CD4-positive, alpha-beta T cell (primary cell): ENCODE measurements around the gene HMCES. TPM values are rescaled to one million over a fixed set of nuclear protein-coding genes. Genes with fewer than 3 reads are reported as not detected.
A peak's percentile ranks its signal among the peaks of the same experiment; 100 is the strongest.

ENCODE experiments used
- ATAC-seq: fragments of 200-7000 bp; cut with Tn5 transposase; one replicate; pipeline ENCODE4 v1.10.0; 2022; ENCODE audit warnings: mild to moderate bottlenecking; ENCODE audit not compliant: poor library complexity
- CTCF ChIA-PET: fragments of 350-600 bp; sonication (Branson Sonifier 250); formaldehyde crosslinking; loops from one replicate; lab custom pipeline; 2021; ENCODE audit warnings: antibody characterized with exemption, inconsistent platforms; lab: Charles Lee
- POLR2A ChIA-PET: fragments of 350-600 bp; sonication (Branson Sonifier 250); formaldehyde crosslinking; loops from one replicate; lab custom pipeline; 2021; ENCODE audit warnings: antibody characterized with exemption, inconsistent platforms; lab: Charles Lee
- DNase-seq, 14 experiments: peaks; one replicate each; pipeline ENCODE4 v3.0.0-alpha.2; 2013 to 2020; ENCODE audit warnings: mixed read lengths in 2 of 14
- H3K27ac ChIP-seq, 2 donors: one replicate each; pipeline versions ENCODE4 v1.5.1 to v1.7.0; 2013; ENCODE audit warnings: low read length in 2 of 2, low read depth in 1 of 2, mild to moderate bottlenecking in 1 of 2
- H3K27me3 ChIP-seq, 2 experiments: 1 replicate in 1 of 2; 2 replicates in 1 of 2; pipeline versions ENCODE4 v1.6.1 to v1.7.0; 2013; ENCODE audit warnings: low read length in 2 of 2, control low read depth in 1 of 2, mild to moderate bottlenecking in 1 of 2, moderate library complexity in 1 of 2; ENCODE audit not compliant: insufficient read depth in 2 of 2, control insufficient read depth in 1 of 2
- H3K36me3 ChIP-seq: one replicate; pipeline ENCODE4 v1.6.1; 2013; ENCODE audit warnings: low read length, control low read depth; ENCODE audit not compliant: insufficient read depth
- H3K4me1 ChIP-seq: one replicate; pipeline ENCODE4 v1.6.1; 2013; ENCODE audit warnings: low read length, control low read depth; ENCODE audit not compliant: insufficient read depth
- H3K4me3 ChIP-seq: one replicate; pipeline ENCODE4 v1.5.1; 2013; ENCODE audit warnings: mild to moderate bottlenecking, low read length, moderate library complexity
- H3K9me3 ChIP-seq, 2 experiments: 1 replicate in 1 of 2; 2 replicates in 1 of 2; pipeline versions ENCODE4 v1.6.1 to v1.7.0; 2013; ENCODE audit warnings: low read length in 2 of 2, mild to moderate bottlenecking in 2 of 2, control low read depth in 1 of 2, moderate library complexity in 1 of 2; ENCODE audit not compliant: control insufficient read depth in 1 of 2, insufficient read depth in 1 of 2
- H3K27ac Mint-ChIP-seq: one replicate; pipeline ENCODE4 v1.8.0; 2020; ENCODE audit warnings: mixed read lengths
- H3K27me3 Mint-ChIP-seq: one replicate; pipeline ENCODE4 v1.8.0; 2021; ENCODE audit warnings: mixed read lengths
- H3K36me3 Mint-ChIP-seq: one replicate; pipeline ENCODE4 v1.8.0; 2021; ENCODE audit warnings: low read depth, mixed read lengths
- H3K4me1 Mint-ChIP-seq: one replicate; pipeline ENCODE4 v1.8.0; 2021; ENCODE audit warnings: low read depth, mixed read lengths
- H3K4me3 Mint-ChIP-seq: one replicate; pipeline ENCODE4 v1.8.0; 2020; ENCODE audit warnings: mild to moderate bottlenecking, mixed read lengths
- H3K9me3 Mint-ChIP-seq: one replicate; pipeline ENCODE4 v1.8.0; 2020; ENCODE audit warnings: mixed read lengths
- intact Hi-C, 2 experiments: fragments of 100-400 bp; cut with DNase I in 1 of 2; cut with micrococcal nuclease in 1 of 2; formaldehyde crosslinking; loops; one replicate each; pipeline versions ENCODE4 v1.15.1 to v1.9.0; 2023 to 2025; cut with DNase I, micrococcal nuclease
- total RNA-seq, 174 experiments: library from RNA in 2 of 174; stranded (reverse) in 2 of 174; gene quantifications; one replicate each; pipeline ENCODE4 v1.2.3 and lab custom pipeline; 2021 to 2026
- TF ChIP-seq, protein P1 (sequence below): fragments of 200-600 bp; IDR thresholded peaks from one replicate; pipeline ENCODE4 v1.8.0; 2022; ENCODE audit warnings: antibody characterized with exemption, mild to moderate bottlenecking

HMCES gene
- total RNA-seq, 2 experiments from 2014 or later, result 63.5 to 64.0 TPM

DNA sequence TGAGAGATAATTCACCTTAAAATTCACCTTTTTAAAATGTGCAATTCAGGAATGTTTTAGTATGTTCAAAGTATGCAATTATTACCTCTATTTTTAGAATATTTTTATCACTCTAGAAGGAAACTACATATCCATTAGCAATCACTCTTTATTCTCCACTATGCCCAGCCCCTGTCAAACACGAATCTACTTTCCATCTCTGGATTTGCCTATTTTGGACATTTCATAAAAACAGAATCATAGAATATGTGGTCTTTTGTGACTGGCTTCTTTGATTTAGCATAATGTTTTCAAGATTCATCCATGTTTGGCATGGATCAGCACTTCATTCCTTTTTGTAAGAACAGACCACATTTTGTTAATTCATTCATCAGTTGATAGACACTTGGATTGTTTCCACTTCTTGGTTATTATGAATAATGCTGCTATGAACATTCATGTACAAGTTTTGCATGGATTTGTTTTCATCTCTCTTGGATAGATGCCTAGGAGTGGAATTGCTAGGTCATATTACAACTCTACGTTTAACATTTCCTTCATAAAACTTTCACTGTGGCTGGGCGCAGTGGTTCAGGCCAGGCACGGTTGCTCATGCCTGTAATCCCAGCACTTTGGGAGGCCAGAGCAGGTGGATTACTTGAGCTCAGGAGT, 12.7 kb downstream of the HMCES start:
- no peak for DNase-seq
- no peaks in the 10 kb centered on the region for H3K27me3 ChIP-seq
- H3K4me1 ChIP-seq, result no peaks in the 10 kb centered on the region
- H3K4me3 ChIP-seq, result no peak overlapping the region
- Mint-ChIP-seq H3K27ac (no peak overlapping the region), H3K9me3 (no peaks in the 10 kb centered on the region), H3K4me3 (no peak overlapping the region), H3K4me1 (peaks cover 16% of the 10 kb centered on the region), H3K36me3 (peaks cover 79% of the 10 kb centered on the region), H3K27me3 (no peaks in the 10 kb centered on the region)
- TF ChIP-seq, protein P1, sequence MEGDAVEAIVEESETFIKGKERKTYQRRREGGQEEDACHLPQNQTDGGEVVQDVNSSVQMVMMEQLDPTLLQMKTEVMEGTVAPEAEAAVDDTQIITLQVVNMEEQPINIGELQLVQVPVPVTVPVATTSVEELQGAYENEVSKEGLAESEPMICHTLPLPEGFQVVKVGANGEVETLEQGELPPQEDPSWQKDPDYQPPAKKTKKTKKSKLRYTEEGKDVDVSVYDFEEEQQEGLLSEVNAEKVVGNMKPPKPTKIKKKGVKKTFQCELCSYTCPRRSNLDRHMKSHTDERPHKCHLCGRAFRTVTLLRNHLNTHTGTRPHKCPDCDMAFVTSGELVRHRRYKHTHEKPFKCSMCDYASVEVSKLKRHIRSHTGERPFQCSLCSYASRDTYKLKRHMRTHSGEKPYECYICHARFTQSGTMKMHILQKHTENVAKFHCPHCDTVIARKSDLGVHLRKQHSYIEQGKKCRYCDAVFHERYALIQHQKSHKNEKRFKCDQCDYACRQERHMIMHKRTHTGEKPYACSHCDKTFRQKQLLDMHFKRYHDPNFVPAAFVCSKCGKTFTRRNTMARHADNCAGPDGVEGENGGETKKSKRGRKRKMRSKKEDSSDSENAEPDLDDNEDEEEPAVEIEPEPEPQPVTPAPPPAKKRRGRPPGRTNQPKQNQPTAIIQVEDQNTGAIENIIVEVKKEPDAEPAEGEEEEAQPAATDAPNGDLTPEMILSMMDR, result no peak
- ChIA-PET CTCF (no interaction called here), POLR2A (interaction anchor here (0.9 to 1.1 kb wide), 2 partner anchors 12 to 25 kb away, joined by 3 read pairs; a partner anchor contains a TSS)
- intact Hi-C loops, result no loop called here
- no peak overlapping the region for H3K27ac ChIP-seq
- no peak for ATAC-seq
- H3K36me3 ChIP-seq, result peaks cover 69% of the 10 kb centered on the region
- no peaks in the 10 kb centered on the region for H3K9me3 ChIP-seq

- Histone ChIP-seq H3K4me1 (no peaks in the 10 kb centered on the region), H3K27ac (no peak overlapping the region), H3K27me3 (no peaks in the 10 kb centered on the region), H3K36me3 (peaks cover 70% of the 10 kb centered on the region), H3K9me3 (no peaks in the 10 kb centered on the region), H3K4me3 (no peak overlapping the region)
- Mint-ChIP-seq H3K27me3 (no peaks in the 10 kb centered on the region), H3K4me1 (peaks cover 11% of the 10 kb centered on the region), H3K36me3 (peaks cover 86% of the 10 kb centered on the region), H3K9me3 (no peaks in the 10 kb centered on the region), H3K4me3 (no peak overlapping the region), H3K27ac (no peak overlapping the region)
- DNase-seq (no peak), ATAC-seq (no peak)
- POLR2A ChIA-PET, result no interaction called here
- TF ChIP-seq, protein P1, result no peak
- intact Hi-C loops, result no loop called here
- CTCF ChIA-PET, result no interaction called here
Observed at GRCh38 chr3:129295286-129295685, 16.6 kb downstream of the HMCES start.

DNA sequence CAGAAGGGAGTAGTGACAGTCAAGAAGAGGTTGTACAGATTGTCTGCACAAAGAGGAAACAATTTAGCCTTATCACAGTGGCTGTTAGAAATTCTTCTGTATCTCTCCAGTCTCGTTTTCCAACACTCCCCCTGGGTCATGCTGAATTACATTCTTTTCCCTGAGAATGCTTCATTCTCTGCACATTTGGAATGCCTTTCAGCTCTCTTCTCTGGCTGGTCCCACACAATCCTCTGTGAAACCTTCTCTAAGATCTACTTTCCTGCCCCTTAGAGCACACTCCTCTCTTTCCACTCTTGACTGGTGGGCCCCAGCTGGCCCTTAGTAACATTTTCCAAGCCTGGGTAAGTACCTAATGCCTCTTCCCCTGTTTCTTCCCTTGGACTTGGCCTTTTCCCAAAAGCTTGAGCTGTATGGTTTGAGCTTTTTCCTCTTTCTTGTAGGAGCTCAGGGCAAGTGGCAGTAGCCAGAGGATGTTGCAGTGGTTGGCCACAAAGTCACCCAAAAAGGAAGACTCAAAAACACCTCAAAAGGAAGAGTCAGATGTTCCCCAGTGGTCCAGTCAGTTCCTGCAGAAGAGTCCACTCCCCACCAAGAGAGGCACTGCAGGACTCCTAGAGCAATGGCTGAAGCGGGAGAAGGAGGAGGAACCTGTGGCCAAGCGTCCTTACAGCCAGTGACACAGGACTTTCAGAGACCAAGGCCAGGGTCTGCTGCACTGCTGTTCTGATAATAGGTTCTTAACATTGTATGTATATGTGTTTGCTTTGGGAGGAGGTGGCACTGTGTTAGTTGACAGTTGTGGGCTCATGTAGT, 25.7 kb downstream of the HMCES start:
- ATAC-seq, result no peak
- H3K9me3 Mint-ChIP-seq, result no peaks in the 10 kb centered on the region
- no peaks in the 10 kb centered on the region for H3K9me3 ChIP-seq
- TF ChIP-seq, protein P1, result no peak
- intact Hi-C loops, result no loop called here
- POLR2A ChIA-PET, result interaction anchor here (1.1 to 3.6 kb wide), 4 partner anchors 9 to 24 kb away, joined by 4 to 34 read pairs (median 4); a partner anchor contains a TSS
- H3K27me3 ChIP-seq, result no peaks in the 10 kb centered on the region
- peak overlapping the region; percentile 34 for H3K27ac Mint-ChIP-seq
- H3K4me3 Mint-ChIP-seq, result peak overlapping the region; percentile 2
- DNase-seq, result no peak
- H3K4me3 ChIP-seq, result no peak overlapping the region
- H3K36me3 ChIP-seq, result peaks cover 51% of the 10 kb centered on the region
- no peaks in the 10 kb centered on the region for H3K27me3 Mint-ChIP-seq
- no peak overlapping the region for H3K27ac ChIP-seq
- H3K4me1 ChIP-seq, result peaks cover 17% of the 10 kb centered on the region
- H3K36me3 Mint-ChIP-seq, result peaks cover 68% of the 10 kb centered on the region
- CTCF ChIA-PET, result interaction anchor here (2.0 kb wide), 1 partner anchor 12 kb away, joined by 12 read pairs; a partner anchor contains a TSS
- H3K4me1 Mint-ChIP-seq, result peaks cover 28% of the 10 kb centered on the region
